ENCODE results near the gene SLC25A45. TPM values are rescaled to one million over a fixed set of nuclear protein-coding genes. Genes with fewer than 3 reads are reported as not detected.
"Not testable (repeated sequence)": the region's sequence is repeated elsewhere in the genome, so short reads cannot be mapped to it uniquely, and the experiment has no call there.

SLC25A45 gene
- total RNA-seq, 1 donor from 2014 or later = 5.3 TPM

GRCh38 chr11:65334696-65335295, 47.6 kb downstream of the SLC25A45 start:
- H3K27me3 Mint-ChIP-seq = no peaks in the 10 kb centered on the region
- peaks cover 19% of the 10 kb centered on the region for H3K4me1 Mint-ChIP-seq (ENCODE audit: low read depth)
- H3K36me3 Mint-ChIP-seq (ENCODE audit: insufficient read depth) = no peaks in the 10 kb centered on the region
- no peak for DNase-seq (ENCODE audit: low spot score, unreplicated experiment)
- TF ChIP-seq CTCF (IDR thresholded peaks at IDR 0.05; ENCODE audit: unreplicated experiment) = no peak
- H3K9me3 Mint-ChIP-seq (ENCODE audit: low read depth) = no peaks in the 10 kb centered on the region
- peak overlapping the region; percentile 97 for H3K4me3 Mint-ChIP-seq (ENCODE audit: low read depth)
- peak overlapping the region; percentile 94 for H3K27ac Mint-ChIP-seq

GRCh38 chr11:65332591-65332990, 49.9 kb downstream of the SLC25A45 start:
- not testable (repeated sequence) for H3K27me3 Mint-ChIP-seq; H3K27ac Mint-ChIP-seq; H3K4me3 Mint-ChIP-seq (ENCODE audit: low read depth); H3K9me3 Mint-ChIP-seq (ENCODE audit: low read depth); H3K36me3 Mint-ChIP-seq (ENCODE audit: insufficient read depth); DNase-seq (ENCODE audit: low spot score, unreplicated experiment)
- H3K4me1 Mint-ChIP-seq (ENCODE audit: low read depth) = peaks cover 17% of the 10 kb centered on the region

- Mint-ChIP-seq H3K27ac (no peak overlapping the region), H3K27me3 (peaks cover 2% of the 10 kb centered on the region), H3K4me1 (ENCODE audit: low read depth) (peaks cover 17% of the 10 kb centered on the region), H3K36me3 (ENCODE audit: insufficient read depth) (no peaks in the 10 kb centered on the region), H3K4me3 (ENCODE audit: low read depth) (no peak overlapping the region), H3K9me3 (ENCODE audit: low read depth) (no peaks in the 10 kb centered on the region)
- TF ChIP-seq CTCF (IDR thresholded peaks at IDR 0.05; ENCODE audit: unreplicated experiment) = no peak
- no peak for DNase-seq (ENCODE audit: low spot score, unreplicated experiment)
Observed at GRCh38 chr11:65330544-65330943, 51.9 kb downstream of the SLC25A45 start.

DNA sequence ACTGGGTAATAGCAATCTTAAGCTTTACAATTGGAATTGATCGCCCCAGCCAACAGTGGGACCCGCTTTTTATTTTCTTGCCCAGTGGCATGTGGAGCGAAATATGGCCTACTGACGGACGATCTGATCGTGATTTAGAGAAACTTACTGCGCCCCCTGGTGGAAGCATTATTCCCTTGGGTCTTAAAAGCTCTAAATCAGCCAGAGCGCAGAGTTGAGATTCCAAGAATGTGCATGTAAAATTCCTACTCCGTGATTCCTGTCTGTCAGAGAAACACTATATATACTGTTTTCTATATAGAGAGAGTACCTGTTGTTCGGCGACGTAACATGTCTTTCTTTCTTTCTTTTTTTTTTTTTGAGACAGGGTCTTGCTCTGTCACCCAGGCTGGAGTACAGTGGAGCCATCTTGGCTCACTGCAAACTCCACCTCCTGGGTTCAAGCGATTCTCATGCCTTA, 52.5 kb downstream of the SLC25A45 start:
- no peaks in the 10 kb centered on the region for H3K9me3 Mint-ChIP-seq (ENCODE audit: low read depth)
- peak; percentile 75 for DNase-seq (ENCODE audit: low spot score, unreplicated experiment)
- peaks cover 11% of the 10 kb centered on the region for H3K4me1 Mint-ChIP-seq (ENCODE audit: low read depth)
- H3K4me3 Mint-ChIP-seq (ENCODE audit: low read depth) = no peak overlapping the region
- peak overlapping the region; percentile 73 for H3K27ac Mint-ChIP-seq
- TF ChIP-seq CTCF (IDR thresholded peaks at IDR 0.05; ENCODE audit: unreplicated experiment) = peak; percentile 82
- peaks cover 2% of the 10 kb centered on the region for H3K27me3 Mint-ChIP-seq
- H3K36me3 Mint-ChIP-seq (ENCODE audit: insufficient read depth) = no peaks in the 10 kb centered on the region

DNA sequence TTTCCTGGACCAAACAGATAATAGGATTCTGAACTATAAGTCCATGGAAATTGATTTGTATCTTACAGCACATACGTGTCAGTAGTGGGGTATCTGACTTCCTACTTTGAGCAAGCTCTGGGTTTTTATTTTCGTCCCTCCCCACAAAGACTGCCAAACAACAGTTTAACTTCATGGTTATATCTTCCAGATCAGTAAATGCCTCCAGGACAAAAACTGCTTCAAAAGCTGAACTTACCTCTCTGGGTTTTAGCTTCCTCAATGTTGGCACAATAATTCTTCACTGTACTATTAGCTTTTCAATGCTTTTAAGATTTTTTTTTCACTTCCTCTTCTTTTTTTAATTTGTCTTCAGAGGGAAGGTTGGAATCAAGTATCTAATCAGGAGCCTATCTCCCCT, 53.0 kb downstream of the SLC25A45 start:
- Mint-ChIP-seq H3K4me3 (ENCODE audit: low read depth) (no peak overlapping the region), H3K27ac (peak overlapping the region; percentile 73), H3K9me3 (ENCODE audit: low read depth) (no peaks in the 10 kb centered on the region), H3K27me3 (peaks cover 2% of the 10 kb centered on the region), H3K4me1 (ENCODE audit: low read depth) (peaks cover 6% of the 10 kb centered on the region), H3K36me3 (ENCODE audit: insufficient read depth) (no peaks in the 10 kb centered on the region)
- TF ChIP-seq CTCF (IDR thresholded peaks at IDR 0.05; ENCODE audit: unreplicated experiment) = no peak
- no peak for DNase-seq (ENCODE audit: low spot score, unreplicated experiment)

GRCh38 chr11:65327021-65327420, 55.4 kb downstream of the SLC25A45 start:
- peaks cover 1% of the 10 kb centered on the region for H3K36me3 Mint-ChIP-seq (ENCODE audit: insufficient read depth)
- peaks cover 2% of the 10 kb centered on the region for H3K27me3 Mint-ChIP-seq
- no peak overlapping the region for H3K27ac Mint-ChIP-seq
- TF ChIP-seq CTCF (IDR thresholded peaks at IDR 0.05; ENCODE audit: unreplicated experiment) = no peak
- peaks cover 3% of the 10 kb centered on the region for H3K4me1 Mint-ChIP-seq (ENCODE audit: low read depth)
- DNase-seq (ENCODE audit: low spot score, unreplicated experiment) = no peak
- H3K4me3 Mint-ChIP-seq (ENCODE audit: low read depth) = no peak overlapping the region
- H3K9me3 Mint-ChIP-seq (ENCODE audit: low read depth) = no peaks in the 10 kb centered on the region
